Esophagus (tissue), 2 donors: ENCODE results near the gene LRRC2. TPM values are rescaled to one million over a fixed set of nuclear protein-coding genes. Genes with fewer than 3 reads are reported as not detected.

ENCODE experiments used
- H3K27ac ChIP-seq, 2 donors: one replicate each; pipeline ENCODE4 v1.5.1; 2013; ENCODE audit warnings: low read depth in 2 of 2, mild to moderate bottlenecking in 2 of 2, inconsistent platforms in 1 of 2, low read length in 1 of 2, moderate library complexity in 1 of 2
- H3K27me3 ChIP-seq, 2 donors: one replicate each; pipeline ENCODE4 v1.6.1; 2013; ENCODE audit warnings: low read length in 2 of 2, control low read depth in 1 of 2, mild to moderate bottlenecking in 1 of 2; ENCODE audit not compliant: insufficient read depth in 2 of 2, control insufficient read depth in 1 of 2
- H3K36me3 ChIP-seq, 2 donors: one replicate each; pipeline ENCODE4 v1.6.1; 2013; ENCODE audit warnings: low read length in 1 of 2; ENCODE audit not compliant: control insufficient read depth in 2 of 2, insufficient read depth in 2 of 2
- H3K4me1 ChIP-seq, 2 donors: one replicate each; pipeline ENCODE4 v1.6.1; 2013; ENCODE audit warnings: low read length in 1 of 2; ENCODE audit not compliant: control insufficient read depth in 2 of 2, insufficient read depth in 2 of 2
- H3K4me3 ChIP-seq, 2 donors: one replicate each; pipeline ENCODE4 v1.5.1; 2013; ENCODE audit warnings: low read length in 2 of 2, mild to moderate bottlenecking in 2 of 2, low read depth in 1 of 2, moderate library complexity in 1 of 2
- H3K9me3 ChIP-seq, 2 donors: one replicate each; pipeline ENCODE4 v1.6.1; 2013; ENCODE audit warnings: mild to moderate bottlenecking in 2 of 2, low read depth in 1 of 2, low read length in 1 of 2, moderate library complexity in 1 of 2; ENCODE audit not compliant: control insufficient read depth in 2 of 2, insufficient read depth in 1 of 2
- WGBS, 2 donors: extraction: QIAGEN DNeasy Blood & Tissue Kit; methylation state at CpG; one replicate each; pipeline ENCODE4 v1.1.7; 2013; 5-methylcytosine and 5-hydroxymethylcytosine counted together
- polyA plus RNA-seq, 2 donors: library from polyadenylated mRNA; stranded (reverse); fragments of 200-250 nt; gene quantifications; one replicate each; pipeline ENCODE4 v1.2.3, GENCODE V29; 2013
- donor health status: healthy with polysubstance abuse.
- donor health status: Bipolar disorder and iron deficiency.

LRRC2 gene
- polyA plus RNA-seq, 2 donors = 0.13 to 0.14 TPM

- Histone ChIP-seq H3K36me3 (no peaks in the 10 kb centered on the region), H3K4me3 (no peak overlapping the region), H3K4me1 (peaks cover 0 to 4% of the 10 kb centered on the region in 2 donors), H3K9me3 (no peaks in the 10 kb centered on the region), H3K27ac (no peak overlapping the region), H3K27me3 (no peaks in the 10 kb centered on the region)
- WGBS, 2 donors = 82 to 88% methylated on average over 4 of the region's 4 CpGs
Measured at GRCh38 chr3:46489381-46489780, 76.7 kb downstream of the LRRC2 start.

DNA sequence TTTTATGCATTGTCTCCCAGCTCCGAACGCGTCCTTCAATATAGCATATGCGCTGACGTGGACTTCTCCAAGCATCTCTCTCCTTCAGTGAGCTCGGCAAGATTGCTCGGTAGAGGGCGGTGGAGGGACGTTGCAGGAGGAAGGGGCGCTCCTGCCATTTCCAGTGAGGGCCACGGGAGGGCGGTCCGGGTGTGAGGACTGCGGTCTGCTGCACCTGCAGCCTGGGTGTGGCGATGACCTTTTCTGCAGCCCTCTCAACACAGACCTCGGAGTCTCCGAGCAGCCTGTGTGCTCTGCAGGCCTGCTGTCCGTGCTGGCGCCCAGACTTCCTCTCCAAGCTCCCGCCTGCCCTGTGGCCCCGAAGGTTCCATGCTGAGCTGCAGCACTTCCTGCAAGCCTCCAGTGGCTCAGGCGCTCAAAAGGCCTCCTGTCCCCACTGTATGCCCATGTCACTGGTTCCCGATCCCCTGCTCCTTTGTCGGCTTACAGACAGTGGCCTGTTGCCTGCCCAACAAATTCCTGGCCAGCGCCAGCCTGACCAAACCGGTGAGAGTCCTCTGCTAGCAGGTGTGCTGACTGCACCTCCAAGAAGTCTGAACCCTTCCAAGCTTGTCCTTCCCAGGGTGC is 77.3 kb downstream of the LRRC2 start:
- H3K4me3 ChIP-seq = no peak overlapping the region
- peaks cover 0 to 4% of the 10 kb centered on the region in 2 donors for H3K4me1 ChIP-seq
- H3K27ac ChIP-seq = no peak overlapping the region
- WGBS, 2 donors = 10 to 13% methylated on average over 25 to 26 of the region's 26 CpGs
- no peaks in the 10 kb centered on the region for H3K36me3 ChIP-seq
- H3K27me3 ChIP-seq = no peaks in the 10 kb centered on the region
- H3K9me3 ChIP-seq = no peaks in the 10 kb centered on the region

GRCh38 chr3:46485779-46486175 is 80.3 kb downstream of the LRRC2 start:
- no peak overlapping the region for H3K27ac ChIP-seq
- H3K27me3 ChIP-seq = no peaks in the 10 kb centered on the region
- H3K4me1 ChIP-seq = peaks cover 0 to 4% of the 10 kb centered on the region in 2 donors
- no peaks in the 10 kb centered on the region for H3K9me3 ChIP-seq
- no peak overlapping the region for H3K4me3 ChIP-seq
- H3K36me3 ChIP-seq = no peaks in the 10 kb centered on the region
- 80 to 89% methylated on average over 4 of the region's 4 CpGs for WGBS, 2 donors

DNA sequence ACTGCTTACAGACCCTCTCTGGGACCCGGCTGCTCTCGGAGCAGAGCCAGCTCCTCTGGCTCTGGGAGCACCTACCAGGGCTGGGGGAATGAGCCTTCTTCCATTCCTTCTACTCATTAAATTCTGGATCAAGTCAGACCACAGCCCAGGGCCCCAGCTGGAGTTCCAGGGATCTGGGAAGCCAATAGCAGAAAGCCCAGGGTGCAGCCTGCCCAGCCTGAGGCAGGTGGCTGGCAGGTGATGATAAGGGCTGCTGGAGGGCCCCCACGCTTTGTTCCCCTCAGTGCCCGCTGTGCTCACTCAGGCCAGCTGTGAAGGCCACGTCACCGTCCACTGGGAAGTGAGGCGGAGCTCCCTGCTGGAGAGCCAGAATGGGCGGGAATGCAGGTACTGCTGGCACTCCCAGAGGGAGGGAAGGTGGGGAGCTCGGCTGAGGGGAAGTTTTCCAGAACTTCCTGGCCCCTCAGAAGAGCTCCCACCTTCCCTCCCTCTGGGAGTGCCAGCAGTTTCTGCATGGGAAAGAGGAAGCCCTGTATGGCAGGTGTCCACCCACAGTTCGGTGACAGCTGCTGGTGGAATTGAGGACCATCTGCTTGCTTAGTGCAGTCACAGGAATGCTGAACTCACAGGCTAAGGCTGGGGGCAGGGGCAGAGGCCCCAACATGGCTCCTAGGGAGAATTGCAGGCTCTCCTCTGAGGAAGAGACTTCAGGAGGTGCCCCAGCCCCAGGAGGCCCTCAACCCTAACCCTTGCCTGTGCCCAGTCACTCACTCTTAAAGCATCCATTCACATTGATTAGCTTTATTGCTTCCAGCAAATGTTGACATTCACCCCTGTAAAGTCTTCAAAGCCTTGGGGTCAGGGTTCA is 81.0 kb downstream of the LRRC2 start:
- Histone ChIP-seq H3K27me3 (no peaks in the 10 kb centered on the region), H3K4me3 (no peak overlapping the region), H3K36me3 (no peaks in the 10 kb centered on the region), H3K4me1 (peaks cover 0 to 4% of the 10 kb centered on the region in 2 donors), H3K9me3 (no peaks in the 10 kb centered on the region), H3K27ac (no peak overlapping the region)
- 58 to 66% methylated on average over 10 of the region's 10 CpGs for WGBS, 2 donors

DNA sequence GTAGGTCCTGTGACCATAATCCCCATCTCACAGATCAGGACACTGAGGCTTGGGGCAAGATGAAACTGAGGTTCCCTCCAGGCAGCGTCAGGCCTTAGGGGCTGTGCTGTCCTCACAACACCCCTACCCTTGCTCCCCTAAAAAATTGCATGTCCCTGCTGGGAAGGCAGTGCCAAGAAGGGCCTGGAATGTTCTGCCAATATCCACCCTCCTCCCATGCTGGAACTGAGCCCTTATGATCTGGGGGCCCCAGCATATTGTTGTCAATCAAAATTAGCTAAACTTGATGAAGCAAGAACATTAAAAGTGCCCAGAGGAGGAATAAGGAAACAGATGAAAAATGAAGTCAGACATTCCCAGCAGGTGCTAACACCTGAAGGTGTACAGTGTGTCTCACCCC is 81.7 kb downstream of the LRRC2 start:
- WGBS, 2 donors = 83 to 94% methylated on average over 1 of the region's 1 CpG
- H3K27me3 ChIP-seq = no peaks in the 10 kb centered on the region
- H3K36me3 ChIP-seq = no peaks in the 10 kb centered on the region
- peaks cover 0 to 4% of the 10 kb centered on the region in 2 donors for H3K4me1 ChIP-seq
- no peak overlapping the region for H3K27ac ChIP-seq
- H3K4me3 ChIP-seq = no peak overlapping the region
- H3K9me3 ChIP-seq = no peaks in the 10 kb centered on the region

GRCh38 chr3:46483825-46484224 is 82.3 kb downstream of the LRRC2 start:
- Histone ChIP-seq H3K27me3 (no peaks in the 10 kb centered on the region), H3K27ac (no peak overlapping the region), H3K4me3 (no peak overlapping the region), H3K4me1 (peaks cover 0 to under 1% of the 10 kb centered on the region in 2 donors), H3K9me3 (no peaks in the 10 kb centered on the region), H3K36me3 (no peaks in the 10 kb centered on the region)
- WGBS, 2 donors = 94 to 95% methylated on average over 2 of the region's 2 CpGs

GRCh38 chr3:46482632-46483350 is 83.3 kb downstream of the LRRC2 start:
- H3K27me3 ChIP-seq = no peaks in the 10 kb centered on the region
- H3K27ac ChIP-seq = no peak overlapping the region
- H3K9me3 ChIP-seq = no peaks in the 10 kb centered on the region
- no peaks in the 10 kb centered on the region for H3K36me3 ChIP-seq
- 52 to 56% methylated on average over 1 of the region's 1 CpG for WGBS, 2 donors
- no peak overlapping the region for H3K4me3 ChIP-seq
- no peaks in the 10 kb centered on the region for H3K4me1 ChIP-seq

DNA sequence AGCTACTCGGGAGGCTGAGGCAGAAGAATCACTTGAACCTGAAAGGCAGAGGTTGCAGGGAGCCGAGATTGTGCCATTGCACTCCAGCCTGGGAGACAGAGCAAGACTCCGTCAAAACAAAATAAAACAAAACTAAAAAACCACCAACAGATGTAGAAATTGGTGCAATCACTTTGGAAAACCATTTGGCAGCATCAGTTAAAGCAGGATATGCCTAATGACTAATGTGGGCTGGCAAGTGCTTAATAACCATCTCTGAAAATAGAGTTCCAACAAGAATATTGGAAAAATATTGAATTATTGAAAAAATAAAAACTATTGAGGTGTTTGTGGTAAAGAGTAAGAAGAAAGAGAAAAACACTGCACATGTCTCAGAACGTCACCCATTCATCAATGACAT is 84.5 kb downstream of the LRRC2 start:
- Histone ChIP-seq H3K27ac (no peak overlapping the region), H3K4me1 (no peaks in the 10 kb centered on the region), H3K4me3 (no peak overlapping the region), H3K9me3 (peaks cover 0 to 3% of the 10 kb centered on the region in 2 donors), H3K36me3 (no peaks in the 10 kb centered on the region), H3K27me3 (no peaks in the 10 kb centered on the region)
- WGBS, 2 donors = 77 to 86% methylated on average over 4 of the region's 4 CpGs

- Histone ChIP-seq H3K9me3 (peaks cover 0 to 3% of the 10 kb centered on the region in 2 donors), H3K36me3 (no peaks in the 10 kb centered on the region), H3K4me1 (no peaks in the 10 kb centered on the region), H3K27ac (no peak overlapping the region), H3K4me3 (no peak overlapping the region), H3K27me3 (no peaks in the 10 kb centered on the region)
- WGBS, 2 donors = 87 to 88% methylated on average over 6 of the region's 6 CpGs
Measured at GRCh38 chr3:46480491-46481195, 85.5 kb downstream of the LRRC2 start.
